Vagina (tissue), 2 donors: ENCODE data around the gene PHF21B.

Source experiments
- CTCF ChIP-seq, 3 experiments: fragments of 450-650 bp in 2 of 3; fragments of 200-600 bp in 1 of 3; sonication (generic) in 1 of 3; IDR thresholded peaks; one replicate each; pipeline ENCODE4 v1.5.1; 2017 to 2019; ENCODE audit warnings: antibody characterized with exemption in 3 of 3, mild to moderate bottlenecking in 2 of 3, moderate library complexity in 2 of 3
- POLR2A ChIP-seq, 2 donors: fragments of 450-650 bp; IDR thresholded peaks; one replicate each; pipeline ENCODE4 v1.6.1; 2017; ENCODE audit warnings: antibody characterized with exemption in 2 of 2, mild to moderate bottlenecking in 2 of 2, moderate library complexity in 2 of 2

GRCh38 chr22:44990810-44991209 lies 19.0 kb downstream of the PHF21B start:
- no peak for TF ChIP-seq POLR2A (IDR thresholded peaks at IDR 0.05)
- no peak for TF ChIP-seq CTCF (IDR thresholded peaks at IDR 0.05)
